NB4 (cell line): ENCODE data around the gene ADCY2.

Experiments used
- DNase-seq: peaks from one replicate; pipeline ENCODE4 v3.0.0; 2010; ENCODE audit warnings: low read depth
- H3K4me3 ChIP-seq: one replicate; pipeline ENCODE4 v1.5.1; 2011; ENCODE audit warnings: mild to moderate bottlenecking, low read depth, low read length, moderate library complexity
- MYC ChIP-seq: IDR thresholded peaks from 2 replicates; pipeline ENCODE4 v1.6.1; 2011; ENCODE audit warnings: low read depth, low read length
- POLR2A ChIP-seq: IDR thresholded peaks from 2 replicates; pipeline ENCODE4 v1.6.1; 2011; ENCODE audit warnings: mild to moderate bottlenecking; ENCODE audit not compliant: insufficient read length; ENCODE audit errors: extremely low read depth
- TF ChIP-seq, protein P1 (sequence below): IDR thresholded peaks from one replicate; pipeline ENCODE4 v1.5.1; 2012; ENCODE audit warnings: low read depth, low read length
- TF ChIP-seq, protein P2 (sequence below): IDR thresholded peaks from 2 replicates; pipeline ENCODE4 v1.6.1; 2011; ENCODE audit warnings: low read depth, low read length

The ADCY2 gene

DNA sequence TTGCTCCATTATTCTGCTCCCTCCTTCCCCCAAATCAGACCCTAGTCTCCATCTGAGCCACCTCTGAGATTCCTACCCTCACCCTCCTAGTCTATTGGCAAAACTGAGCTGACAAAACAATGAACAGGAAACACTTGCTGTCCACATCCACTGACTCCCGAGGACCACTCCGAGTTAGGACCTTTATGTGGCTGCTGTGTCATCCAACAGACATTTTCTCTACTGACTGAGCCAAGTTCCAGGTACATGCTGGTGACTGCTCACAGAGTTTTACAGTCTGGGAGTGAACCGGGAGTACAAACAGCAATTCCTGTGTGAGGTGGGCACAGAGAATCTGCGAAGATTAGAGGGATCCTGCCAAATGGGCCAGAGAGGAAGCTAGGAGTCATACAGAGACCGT is 415.8 kb downstream of the ADCY2 start:
- no peak for DNase-seq
- no peak overlapping the region for H3K4me3 ChIP-seq
- TF ChIP-seq MYC (no peak), POLR2A (no peak)
- TF ChIP-seq, protein P1, sequence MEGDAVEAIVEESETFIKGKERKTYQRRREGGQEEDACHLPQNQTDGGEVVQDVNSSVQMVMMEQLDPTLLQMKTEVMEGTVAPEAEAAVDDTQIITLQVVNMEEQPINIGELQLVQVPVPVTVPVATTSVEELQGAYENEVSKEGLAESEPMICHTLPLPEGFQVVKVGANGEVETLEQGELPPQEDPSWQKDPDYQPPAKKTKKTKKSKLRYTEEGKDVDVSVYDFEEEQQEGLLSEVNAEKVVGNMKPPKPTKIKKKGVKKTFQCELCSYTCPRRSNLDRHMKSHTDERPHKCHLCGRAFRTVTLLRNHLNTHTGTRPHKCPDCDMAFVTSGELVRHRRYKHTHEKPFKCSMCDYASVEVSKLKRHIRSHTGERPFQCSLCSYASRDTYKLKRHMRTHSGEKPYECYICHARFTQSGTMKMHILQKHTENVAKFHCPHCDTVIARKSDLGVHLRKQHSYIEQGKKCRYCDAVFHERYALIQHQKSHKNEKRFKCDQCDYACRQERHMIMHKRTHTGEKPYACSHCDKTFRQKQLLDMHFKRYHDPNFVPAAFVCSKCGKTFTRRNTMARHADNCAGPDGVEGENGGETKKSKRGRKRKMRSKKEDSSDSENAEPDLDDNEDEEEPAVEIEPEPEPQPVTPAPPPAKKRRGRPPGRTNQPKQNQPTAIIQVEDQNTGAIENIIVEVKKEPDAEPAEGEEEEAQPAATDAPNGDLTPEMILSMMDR, result no peak
- TF ChIP-seq, protein P2, sequence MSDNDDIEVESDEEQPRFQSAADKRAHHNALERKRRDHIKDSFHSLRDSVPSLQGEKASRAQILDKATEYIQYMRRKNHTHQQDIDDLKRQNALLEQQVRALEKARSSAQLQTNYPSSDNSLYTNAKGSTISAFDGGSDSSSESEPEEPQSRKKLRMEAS, result no peak

DNA sequence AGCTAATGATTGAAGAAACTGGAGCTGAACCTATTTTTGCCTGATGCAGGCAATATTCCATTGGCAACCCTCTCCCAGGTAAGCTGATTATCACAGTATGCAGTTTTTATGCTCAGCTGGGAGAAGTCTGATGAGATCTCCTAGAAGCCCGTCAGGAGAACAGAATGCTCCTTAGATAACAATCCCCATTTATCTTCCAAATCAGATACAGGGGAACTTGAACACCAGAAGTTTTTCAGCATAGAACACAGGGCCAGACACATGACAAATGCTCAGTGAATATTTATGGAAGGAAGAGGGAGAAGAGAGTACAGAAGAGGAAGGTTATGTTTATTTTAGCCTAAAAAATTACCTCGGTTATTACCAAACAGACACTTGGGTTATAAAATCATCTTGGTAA is 417.1 kb downstream of the ADCY2 start:
- TF ChIP-seq, protein P1, result no peak
- TF ChIP-seq, protein P2, result no peak
- TF ChIP-seq MYC (no peak), POLR2A (no peak)
- DNase-seq, result no peak
- no peak overlapping the region for H3K4me3 ChIP-seq

DNA sequence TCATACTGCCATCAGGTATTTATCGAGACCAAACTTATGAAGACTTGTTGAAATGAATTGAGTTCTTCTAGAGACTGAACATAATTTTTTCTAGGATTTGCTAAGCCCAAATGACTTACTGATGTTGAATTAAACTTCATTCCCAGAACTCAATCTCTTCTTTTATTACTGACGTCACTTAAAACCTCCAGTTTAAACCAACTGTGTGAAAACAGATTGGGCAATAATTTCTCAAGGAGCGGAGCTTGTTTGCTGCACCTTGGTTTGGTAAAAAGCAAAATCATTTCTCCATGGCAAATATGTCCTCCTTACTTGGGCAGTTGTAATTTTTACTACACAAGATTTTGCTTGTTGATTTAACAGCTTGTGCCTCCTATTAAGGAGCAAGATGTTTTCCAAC is 417.6 kb downstream of the ADCY2 start:
- TF ChIP-seq POLR2A, result no peak
- TF ChIP-seq, protein P1, result no peak
- TF ChIP-seq, protein P2, result no peak
- H3K4me3 ChIP-seq, result no peak overlapping the region
- no peak for DNase-seq

DNA sequence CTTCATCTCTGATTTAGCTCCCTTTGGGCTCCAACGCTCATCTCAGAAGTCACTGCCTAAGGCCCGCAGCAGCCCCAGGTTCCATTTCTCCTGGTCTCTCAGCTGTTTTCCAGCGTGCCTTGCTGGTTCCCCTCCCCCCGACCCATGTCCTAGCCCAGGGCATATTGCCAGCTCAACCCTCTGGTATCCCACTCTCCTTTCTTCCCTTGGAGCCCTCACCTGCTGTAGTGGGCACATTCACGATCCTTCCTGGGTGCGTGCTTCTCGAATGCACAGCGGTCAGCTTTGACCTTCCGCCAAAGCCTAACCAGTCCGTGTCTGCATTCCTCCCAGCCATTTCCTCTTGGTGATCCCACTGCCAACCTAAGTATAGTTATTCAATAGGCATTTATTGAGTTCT is 418.9 kb downstream of the ADCY2 start:
- DNase-seq, result no peak
- no peak overlapping the region for H3K4me3 ChIP-seq
- no peak for TF ChIP-seq POLR2A

DNA sequence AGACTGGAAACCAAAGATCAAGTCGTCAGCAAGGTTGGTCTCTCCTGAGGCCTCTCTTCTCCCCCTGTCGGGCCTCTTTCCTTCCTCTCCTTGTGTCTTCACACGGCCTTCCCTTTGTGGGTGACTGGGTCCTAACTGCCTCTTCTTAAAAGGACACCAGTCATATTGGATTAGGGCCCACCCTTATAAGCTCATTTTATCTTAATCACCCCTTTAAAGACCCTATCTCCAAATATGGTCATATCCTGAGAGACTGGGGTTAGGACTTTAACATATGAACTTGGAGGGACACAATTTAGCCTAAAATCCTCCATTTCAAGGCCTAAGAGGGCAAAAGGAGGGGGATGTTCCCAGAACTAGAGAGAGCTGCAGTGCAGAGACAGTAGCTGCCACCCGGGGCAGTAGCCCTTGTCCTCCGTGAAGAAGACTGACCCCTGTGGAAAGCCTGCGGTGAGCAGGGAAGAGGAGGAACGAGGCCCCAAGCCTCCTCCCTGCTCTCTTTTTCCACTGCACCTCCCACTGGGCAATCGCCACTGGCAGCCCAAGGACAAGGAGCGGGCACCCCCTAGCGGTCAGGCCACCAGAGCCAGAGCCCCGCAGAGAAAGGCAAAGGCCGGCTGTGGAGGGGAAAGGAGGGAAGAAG is 420.1 kb downstream of the ADCY2 start:
- TF ChIP-seq, protein P1, result peak; percentile 97
- 0 out of 2 replicates have a peak, but pooled peaks have one; percentile 42 for TF ChIP-seq MYC
- TF ChIP-seq, protein P2, result 0 out of 2 replicates have a peak, but pooled peaks have one; percentile 43
- TF ChIP-seq POLR2A, result no peak
- peak overlapping the region; percentile 23 for H3K4me3 ChIP-seq
- DNase-seq, result peak; percentile 90

DNA sequence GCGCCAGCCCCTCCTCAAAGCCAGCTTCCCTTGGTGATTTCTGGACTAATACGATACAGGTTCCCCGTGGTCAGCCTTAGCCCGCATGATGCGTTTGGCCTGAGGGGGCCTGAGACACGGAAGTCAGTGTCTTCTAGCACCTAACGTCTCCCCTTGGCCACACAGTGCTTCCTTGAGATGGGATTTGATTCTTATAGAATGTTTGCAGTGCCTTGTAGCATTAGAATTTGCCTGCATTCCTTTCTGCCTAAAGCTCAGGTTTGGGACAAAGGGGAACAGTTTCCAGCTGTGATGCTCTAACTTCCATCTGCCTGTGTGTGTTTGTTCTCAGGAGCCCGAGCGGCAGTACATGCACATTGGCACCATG is 420.6 kb downstream of the ADCY2 start:
- TF ChIP-seq, protein P2, result no peak
- no peak for TF ChIP-seq POLR2A
- TF ChIP-seq, protein P1, result no peak
- TF ChIP-seq MYC, result no peak
- no peak overlapping the region for H3K4me3 ChIP-seq
- no peak for DNase-seq
